C4-2B (cell line): Measurements from ENCODE around the gene HSPA4.

ENCODE experiments used
- CTCF ChIP-seq: fragments of 450-650 bp; conservative IDR thresholded peaks from 2 replicates; pipeline ENCODE4 v1.5.1; 2017; ENCODE audit warnings: mild to moderate bottlenecking
- ZFX ChIP-seq: fragments of 450-650 bp; IDR thresholded peaks from 2 replicates; pipeline ENCODE4 v1.6.1; 2017

DNA sequence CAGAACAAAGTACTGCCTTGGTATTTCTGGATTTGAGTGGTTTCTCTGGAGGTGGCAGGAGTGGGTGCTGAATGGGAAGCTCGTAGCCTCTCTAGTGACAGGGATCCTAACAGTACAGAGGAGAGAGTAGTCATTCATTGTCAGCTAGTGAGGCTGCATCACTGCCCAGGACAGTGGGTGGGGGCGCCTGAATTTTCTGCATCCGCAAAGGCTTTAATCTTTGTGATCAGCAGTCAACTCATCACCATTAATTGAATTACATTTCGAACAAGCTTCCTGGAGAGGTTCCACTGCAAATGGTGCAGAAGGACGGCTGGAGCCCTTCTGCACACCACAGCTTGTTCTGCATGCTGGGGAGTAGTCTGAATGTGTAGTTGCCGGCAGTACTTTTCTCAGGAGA, 77.5 kb downstream of the HSPA4 start:
- TF ChIP-seq CTCF (no peak), ZFX (no peak)
